ENCODE data around the gene ASNSD1.
A peak's percentile ranks its signal among the peaks of the same experiment; 100 is the strongest.

Gene ASNSD1

DNA sequence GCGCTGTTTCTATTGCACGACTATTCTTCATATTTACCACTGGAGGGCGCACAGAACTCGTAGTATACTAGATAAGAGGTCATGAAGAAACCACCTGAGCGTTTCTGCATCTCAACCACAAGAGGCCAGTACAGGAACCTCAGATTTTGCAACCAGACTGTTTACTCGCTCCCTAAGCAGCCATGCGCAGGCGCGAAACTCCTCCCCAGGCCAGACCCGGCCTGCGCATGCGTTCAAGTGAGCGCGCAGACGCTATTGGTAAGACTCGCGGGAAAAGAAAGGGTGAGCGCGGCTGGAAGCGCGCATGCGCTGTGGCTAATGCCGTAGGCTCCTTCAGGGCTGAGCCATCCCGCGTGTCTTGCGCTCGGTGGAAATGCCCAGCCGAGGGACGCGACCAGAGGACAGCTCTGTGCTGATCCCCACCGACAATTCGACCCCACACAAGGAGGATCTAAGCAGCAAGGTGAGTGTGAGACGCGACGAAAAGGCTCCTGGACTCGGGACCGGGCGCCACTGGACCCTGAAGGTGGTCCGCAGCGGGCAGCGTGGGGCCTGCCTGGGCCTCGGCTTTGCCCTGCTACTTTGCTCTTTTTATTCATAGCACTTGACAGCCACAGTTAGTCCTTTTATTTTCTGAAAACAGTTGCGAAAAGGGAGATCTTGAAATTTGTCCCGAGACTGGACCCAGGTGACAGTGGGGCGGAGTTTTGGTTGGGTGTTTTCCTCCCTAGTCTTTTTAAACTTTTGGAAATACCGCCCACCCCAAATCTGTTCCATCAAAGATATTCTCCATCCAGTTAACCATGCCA is at the start of gene ASNSD1:
TSS of gene ASNSD1 (plus strand) at position 312 of the 809 bp plus-strand sequence. CDS start 4,674 bp downstream, outside the sequence.
- peak; percentile 70 to 99 (median 96) for DNase-seq

DNA sequence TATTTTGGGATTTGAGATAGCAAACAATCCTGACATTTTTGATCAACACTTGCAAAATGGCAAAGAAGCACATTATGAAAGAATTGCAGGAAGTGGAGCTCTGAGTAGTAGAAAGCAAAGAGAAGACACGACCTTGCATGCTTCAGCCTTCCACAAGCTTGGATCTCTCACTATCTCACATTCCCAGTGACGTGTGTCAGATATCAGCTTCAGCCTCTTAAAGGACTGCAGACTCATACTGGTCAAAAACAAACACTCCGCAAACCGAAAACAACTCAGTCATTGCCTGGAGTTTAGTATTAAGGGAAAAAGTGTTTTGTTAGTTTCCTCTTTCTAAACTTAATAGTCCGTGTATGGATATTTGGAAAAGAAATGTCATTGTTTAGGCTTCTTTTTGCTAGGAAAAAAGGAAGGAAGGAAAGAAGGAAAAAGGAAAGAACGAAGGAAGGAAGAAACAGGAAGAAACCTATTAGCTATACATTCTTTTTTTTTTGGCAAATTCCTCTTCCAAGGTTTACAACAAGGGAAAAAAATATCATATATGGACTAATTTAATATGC is 48.1 kb upstream of the ASNSD1 start:
- DNase-seq: no peak

DNA sequence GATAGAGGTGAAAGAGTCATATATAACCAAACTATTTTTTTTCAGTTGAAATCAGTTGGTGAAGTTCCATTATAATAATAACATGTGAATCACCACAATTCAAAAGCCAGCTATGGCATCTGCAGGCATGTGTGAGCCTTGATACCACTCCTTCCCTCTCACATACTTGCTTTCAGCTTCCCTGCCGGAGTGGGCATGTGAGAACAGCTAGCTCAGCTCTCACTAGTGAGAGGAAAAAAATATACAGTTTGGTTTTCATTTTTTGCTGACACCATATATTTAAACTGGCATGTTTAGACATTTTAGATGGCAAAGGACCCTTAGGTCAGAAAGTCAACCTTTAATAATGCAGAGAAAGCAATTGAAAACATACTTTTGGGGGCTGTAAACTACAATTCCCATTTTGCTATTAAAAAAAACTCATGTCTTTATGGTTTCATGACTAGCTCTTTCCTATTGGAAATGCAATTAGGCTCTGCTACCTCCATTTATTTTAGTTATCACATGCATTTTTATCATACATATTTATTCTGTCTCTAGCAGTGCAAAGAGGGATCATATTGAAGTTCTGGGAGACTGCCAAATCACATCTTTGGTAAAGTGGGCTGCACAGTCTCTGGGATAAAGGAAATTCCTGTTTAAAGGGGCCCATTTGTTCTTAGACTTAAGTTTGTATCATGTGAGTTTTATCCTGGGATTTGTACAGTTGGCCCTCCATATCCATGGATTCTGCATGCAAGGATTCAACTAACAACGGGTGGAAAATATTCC is 47.4 kb upstream of the ASNSD1 start:
- no peak for DNase-seq

DNA sequence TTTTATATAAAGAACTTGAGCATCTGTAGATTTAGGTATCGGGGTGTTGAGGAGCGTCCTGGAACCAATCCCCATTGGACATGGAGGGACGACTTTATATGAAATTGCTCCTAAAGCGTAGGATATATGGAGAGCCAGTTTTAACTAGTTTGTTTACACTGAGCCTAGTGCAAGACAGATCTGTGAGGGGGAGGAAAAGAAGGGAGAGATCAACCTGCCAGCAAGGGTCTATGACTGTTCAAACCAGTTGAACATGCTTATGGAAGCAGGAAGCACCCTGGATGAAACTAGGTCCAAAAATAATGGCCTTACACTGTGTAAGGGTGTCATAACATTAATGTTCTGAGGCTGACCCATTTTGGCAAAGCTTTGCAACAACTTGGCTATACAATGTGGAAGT is 46.7 kb upstream of the ASNSD1 start:
- no peak for DNase-seq

DNA sequence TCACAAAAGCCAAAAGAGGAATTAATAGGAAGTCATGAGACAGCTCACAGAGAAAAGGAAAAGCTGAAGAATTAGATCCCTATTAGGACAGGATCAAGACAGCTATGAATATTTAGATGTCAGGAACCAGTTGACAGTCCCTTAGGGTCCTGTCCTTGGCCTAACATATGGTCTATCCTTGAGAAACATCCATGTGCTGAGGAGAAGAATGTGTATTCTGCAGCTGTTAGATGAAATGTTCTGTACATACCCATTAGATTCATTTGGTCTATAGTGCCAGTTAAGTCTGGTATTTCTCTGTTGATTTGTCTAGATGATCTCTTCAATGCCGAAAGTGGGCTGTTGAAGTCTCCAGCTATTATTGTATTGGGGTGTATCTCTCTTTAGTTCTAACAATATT is 43.1 kb upstream of the ASNSD1 start:
- DNase-seq: no peak

DNA sequence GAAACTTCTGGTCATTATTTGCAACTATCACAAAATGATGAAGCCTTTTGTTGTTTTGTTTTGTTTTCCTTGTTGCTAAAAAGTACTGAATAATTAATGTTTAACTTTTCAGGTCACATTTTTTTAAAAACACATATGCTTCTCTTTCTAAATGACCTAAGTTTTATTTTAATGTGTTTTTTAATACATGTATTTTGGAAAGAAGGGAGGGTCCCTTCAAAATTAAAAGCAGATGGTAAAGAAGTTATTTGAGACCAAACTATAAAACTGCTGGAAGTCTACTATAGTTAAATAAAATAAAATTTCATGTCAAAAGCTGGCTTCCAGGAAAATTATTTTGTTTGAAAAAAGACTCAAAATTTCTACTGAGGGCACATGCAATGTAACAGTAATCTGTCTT is 39.5 kb upstream of the ASNSD1 start:
- no peak for DNase-seq

DNA sequence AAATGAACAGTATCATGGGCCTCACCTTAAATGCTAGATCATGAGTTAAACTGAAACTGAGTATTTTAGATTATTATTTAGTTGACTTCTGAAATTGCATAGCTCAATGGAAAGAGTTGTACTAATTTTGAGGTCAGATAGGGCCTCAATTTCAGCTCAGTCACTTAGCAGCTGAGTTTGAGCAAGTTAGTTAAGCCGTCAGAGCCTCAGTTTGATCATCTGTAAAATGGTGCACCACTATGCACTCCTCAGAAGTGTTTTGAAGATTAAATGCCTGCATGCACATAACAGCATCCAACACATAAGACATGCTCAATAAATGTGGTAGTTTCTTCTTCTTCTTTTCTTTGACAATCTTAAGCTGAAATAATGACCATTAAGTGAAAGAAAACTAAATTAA is 38.2 kb upstream of the ASNSD1 start:
- no peak for DNase-seq

DNA sequence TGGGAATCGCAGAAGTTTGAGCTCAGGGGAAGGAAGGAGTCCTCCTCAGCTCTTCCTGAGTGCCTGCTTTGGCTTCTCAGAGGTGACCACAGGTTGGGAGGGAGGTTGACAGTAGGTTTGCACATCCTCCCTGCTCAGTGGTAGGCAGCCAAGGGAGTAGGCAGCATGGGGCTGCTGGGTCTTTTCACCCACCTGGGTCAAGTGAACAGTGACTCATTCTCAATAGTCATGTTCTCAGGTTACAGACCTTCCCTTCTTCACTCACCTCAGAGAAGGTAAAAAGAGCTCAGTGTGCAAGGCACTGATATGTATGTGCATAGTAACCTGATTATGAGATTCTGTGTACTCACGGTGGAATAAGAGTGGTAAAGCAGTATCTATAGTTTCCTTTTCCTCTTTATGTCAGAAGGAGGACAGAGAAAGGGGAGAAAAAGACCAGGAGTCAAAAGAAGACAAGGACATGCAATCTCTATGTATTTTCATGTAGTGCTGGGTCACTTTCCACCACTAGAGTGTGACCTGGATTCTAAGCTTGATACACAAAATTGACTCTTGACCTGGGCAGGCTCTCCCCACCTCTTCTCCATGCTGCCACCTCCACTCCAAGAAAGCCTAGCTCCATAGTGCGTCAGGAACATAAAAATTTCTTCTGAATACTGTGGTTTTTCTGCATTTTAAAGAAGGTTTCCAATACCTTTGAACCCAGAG is 36.5 kb upstream of the ASNSD1 start:
- DNase-seq: no peak

DNA sequence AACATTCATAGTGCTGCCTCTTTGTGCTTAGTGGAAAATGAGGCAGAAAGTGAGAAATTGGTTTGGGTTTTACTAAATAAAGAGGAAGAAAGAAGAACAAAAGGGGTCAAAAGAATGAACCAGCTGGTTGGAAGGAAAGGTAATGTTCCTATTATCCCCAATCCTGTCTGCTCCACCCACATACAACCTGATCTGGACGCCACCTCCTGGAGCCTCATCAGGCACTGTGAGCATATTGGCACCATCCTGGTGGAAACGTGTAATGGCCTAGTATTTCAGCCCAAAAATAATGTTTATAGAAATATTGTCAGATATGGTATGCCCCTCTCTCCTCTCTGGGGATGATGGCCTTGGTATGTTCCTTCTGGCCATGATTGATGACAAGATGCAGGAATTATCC is 35.6 kb upstream of the ASNSD1 start:
- DNase-seq: no peak

DNA sequence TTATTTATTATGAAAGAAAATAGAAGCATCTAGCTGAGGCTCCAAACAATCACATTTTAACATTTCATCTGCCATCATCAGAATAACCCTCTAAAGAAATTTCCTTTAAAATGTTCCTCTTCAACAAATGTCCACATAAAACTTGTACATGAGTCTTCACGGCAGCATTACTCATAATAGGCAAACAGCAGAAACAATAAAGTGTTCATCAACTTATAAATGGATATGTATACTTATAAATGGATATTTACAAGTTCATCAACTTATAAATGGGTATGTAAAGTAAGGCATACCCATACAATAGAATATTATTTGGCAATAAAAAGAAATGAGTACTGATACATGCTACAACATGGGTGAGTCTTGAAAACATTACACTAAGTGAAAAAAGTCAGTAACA is 33.5 kb upstream of the ASNSD1 start:
- DNase-seq: no peak

DNA sequence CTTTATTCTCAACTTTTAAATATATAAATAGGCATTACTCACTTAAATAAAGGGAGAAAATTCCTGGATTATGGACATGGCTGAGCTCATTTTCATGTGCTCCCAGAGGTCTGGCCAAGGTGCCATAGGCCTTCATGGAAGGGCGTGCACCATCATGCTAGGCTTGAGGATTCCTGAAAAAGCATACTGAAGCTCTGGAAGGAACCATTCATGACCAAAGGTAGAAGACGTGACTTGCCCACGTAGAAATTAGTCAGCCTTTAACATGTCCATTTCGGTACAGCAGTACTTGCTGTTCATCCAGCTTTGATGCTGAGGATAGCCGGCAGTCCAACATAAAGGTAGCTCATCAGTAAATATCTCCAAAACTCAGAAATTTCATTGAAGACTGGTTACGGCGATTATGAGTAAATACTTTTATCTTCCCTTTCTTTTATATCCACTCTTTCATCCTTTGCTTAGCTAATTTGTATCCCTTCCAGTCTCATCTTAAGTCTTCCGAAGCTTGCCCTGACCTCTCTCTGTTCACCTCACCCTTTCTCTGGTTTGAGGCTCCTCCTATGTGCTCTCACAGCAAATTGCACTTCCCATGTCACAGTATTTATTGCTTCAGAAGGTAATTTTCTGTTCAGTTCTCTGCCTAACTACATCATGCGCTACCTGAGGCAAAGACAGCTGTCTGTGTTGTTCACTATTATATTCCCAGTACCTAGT is 32.3 kb upstream of the ASNSD1 start:
- DNase-seq: no peak

DNA sequence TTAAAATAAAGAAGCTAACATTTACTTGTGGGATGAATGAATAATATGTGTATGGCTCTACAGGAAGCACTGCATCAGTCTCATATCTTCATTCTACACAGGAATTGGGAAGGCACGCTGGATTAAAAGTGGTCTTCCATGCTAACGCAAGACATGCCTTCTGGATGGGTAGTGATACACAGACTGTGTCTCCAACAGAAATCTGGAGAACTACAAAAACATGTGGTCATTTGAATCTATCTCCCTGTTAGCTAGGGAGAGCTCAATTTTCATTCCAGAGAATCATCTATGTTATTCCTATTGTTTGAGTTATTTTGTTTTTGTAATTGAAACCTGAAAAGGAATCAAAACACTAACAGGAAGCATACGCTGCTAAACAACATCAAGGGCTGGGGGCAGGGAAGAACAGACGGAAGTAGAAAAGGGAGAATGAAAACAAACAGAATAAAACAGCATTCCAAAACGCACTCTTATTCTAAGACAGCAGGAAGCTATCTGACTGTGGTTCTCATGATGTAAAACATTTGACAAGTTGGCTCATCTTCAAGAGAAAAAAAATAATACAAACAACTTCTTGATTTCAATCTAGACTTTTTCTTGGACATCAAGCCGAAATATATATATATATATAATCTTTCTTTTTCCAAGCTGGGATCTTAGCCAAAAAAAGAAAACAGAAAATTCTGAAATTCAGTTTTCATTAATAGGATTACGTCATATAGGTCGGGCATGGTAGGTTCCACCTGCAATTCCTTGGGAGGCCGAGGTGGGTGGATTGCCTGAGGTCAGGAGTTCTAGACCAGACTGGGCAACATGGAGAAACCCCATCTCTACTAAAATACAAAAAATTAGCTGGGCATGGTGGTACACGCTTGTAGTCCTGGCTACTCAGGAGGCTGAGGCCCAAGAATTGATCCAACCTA is 31.5 kb upstream of the ASNSD1 start:
- no peak for DNase-seq

DNA sequence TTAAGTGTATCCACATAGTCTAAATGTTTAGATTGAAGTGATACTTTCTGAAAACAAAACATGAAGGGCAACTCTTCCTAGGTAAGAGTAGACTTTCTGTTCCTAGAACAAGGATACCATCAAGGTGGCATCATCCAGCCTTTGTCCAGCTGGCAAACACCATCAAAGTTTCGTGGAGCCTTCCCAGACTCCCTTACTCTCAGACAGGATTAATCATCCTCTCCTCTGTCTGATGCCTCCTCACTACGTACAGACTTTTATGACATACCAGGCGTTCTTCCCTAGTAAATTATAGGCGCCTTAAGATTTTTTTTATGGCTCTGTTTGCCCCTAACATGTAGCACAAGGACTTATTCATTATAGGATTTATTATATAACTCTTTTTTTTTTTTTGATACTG is 29.4 kb upstream of the ASNSD1 start:
- no peak for DNase-seq

DNA sequence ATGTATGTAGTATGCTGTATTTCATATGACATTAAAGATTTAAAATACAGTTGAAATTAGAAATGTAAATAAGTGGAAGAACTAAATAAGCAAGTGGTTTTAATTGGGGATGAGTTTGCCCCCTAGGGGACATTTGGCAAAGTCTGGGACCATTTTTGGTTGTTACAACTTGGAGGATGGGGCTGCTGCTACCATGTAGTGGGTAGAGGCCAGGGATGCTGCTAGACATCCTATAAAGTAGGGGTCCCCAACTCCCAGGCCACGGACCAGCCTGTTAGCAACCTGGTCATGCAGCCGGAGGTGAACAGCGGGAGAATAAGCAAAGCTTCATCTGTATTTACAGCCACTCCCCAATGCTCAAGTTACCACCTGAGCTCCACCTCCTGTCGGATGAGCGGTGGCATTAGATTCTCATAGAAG is 27.9 kb upstream of the ASNSD1 start:
- no peak for DNase-seq

DNA sequence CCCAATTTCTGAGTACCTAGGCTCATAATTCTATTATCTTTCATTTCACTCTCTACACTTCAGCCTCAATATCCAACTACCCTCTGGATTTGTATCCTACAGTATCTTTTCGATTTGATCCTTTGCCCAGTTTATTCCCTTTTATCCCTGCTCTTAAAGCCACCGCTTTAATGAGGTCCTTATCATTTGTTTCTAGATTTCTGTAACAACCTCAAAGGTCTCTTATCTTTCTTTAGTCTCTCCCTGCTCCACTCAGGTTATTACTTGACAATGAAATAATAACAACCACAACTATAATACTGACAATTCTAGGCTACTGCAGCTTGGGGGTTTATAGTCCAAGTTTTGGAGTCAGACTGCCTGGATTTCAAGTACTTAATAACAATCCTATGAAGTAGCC is 25.9 kb upstream of the ASNSD1 start:
- no peak for DNase-seq

DNA sequence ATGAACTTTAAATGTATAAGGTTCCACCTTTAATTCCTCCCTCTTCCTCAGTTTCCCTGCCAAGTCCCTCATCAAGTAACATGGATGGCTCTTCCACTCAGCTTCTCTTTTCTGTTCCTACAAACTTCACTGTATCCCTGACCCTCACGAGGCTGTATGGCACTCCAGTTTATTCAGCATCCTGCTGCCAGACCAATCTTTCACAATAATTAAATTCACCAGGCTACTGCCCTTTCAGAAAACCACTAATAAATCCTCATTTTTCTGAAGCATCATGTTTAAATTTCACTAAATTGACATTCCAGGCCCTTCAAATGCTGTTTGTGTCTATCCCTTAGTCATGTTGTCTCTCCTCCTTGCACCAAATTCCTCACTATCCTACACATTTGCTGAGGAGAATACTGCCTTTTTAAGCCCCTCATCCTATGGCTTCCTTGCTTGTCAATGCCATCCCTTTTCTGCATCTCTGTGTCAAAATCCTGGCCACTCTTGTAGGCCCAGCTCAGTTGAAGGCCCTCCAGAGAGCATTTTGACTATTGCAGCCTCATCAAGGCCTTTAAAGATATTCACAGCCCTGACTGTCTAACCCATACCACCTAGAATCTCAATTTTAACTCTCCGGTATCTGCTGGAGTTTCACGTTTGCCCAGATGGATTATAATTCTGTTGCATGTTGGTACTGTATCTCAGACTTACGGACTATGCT is 22.8 kb upstream of the ASNSD1 start:
- DNase-seq: no peak

DNA sequence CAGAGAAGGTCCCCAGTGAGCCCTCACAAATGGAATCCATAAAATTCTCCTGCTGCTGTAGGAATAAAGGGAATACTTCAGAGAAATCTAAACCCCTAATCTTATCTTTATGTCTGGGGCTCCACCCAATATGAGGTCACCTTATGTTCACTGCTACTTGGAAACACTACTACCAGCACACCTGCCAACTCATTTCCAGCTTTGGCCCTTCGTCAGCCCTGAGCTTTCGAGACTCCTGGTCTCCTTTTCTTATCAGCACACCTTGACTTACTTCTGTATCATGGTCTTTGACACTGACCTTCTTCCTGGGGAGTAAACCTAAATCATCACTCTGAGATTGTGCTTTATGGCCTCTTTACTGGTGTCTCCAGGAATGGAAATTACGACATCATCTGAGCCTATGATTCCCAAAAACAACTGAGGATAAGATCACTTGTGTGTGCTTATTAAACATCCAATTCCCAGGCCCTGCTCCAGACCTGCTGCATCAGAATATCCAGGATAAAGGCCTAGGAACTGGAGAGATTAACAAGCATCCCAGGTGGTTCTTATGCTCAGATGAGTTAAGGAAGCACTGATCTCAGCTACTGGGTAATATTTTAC is 22.2 kb upstream of the ASNSD1 start:
- DNase-seq: no peak

DNA sequence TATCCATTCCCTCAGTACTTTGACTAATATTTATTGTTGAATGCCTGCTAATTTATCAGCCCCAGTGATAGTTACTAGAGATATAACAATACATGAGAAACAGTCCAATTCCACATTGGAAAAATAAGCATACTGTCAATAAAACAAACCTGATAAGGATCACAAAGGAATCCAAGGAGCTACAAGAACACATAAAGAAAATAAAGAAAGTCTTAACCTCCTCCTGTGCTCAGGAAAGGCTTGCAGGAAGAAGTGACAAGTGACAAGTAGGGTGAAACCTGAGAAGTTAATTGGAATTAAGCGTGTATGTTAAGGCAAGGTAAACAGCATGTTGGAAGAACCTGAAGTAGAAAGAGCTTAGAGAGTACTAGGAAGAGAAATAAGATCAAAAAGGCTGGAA is 20.3 kb upstream of the ASNSD1 start:
- DNase-seq: no peak

DNA sequence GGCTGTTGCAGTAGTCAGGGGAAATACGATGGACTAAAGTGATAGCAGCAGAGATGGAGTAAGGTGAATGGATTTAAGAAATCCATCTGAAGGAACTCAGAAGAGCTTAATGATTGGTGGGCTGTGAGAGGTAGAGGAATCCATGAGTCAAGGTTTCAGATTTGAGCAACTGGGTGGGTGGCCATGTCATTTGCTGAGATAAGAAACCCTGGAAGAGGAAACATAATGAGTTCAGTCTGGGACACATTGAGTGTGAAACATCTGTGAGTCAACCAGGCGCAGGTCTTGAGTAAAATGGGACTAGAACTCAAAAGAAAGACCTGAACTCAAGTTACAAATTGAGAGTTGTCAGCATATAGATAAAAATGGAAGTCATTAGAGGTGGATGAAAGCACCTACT is 19.7 kb upstream of the ASNSD1 start:
- DNase-seq: no peak

DNA sequence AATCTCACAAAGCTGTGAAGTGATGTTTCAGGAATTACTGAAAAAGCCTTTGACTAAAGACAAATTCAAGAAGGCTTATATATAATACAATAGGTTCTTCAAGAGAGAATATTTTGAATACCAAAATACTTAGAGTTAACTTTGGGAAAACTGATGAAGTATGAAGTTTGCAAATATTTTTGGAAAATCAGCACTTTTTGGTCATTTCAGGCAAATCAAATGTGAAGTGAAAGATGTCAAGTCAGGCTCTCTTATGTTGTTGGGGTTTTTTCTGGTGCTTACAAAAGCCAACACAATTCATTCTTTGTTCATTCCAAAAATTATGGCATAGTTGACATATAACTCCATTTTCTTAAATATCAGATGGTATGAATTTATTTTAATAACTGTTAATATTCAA is 14.7 kb upstream of the ASNSD1 start:
- no peak for DNase-seq
